Esophagus muscularis mucosa (tissue), 4 donors: ENCODE results near the gene TUFT1. TPM values are rescaled to one million over a fixed set of nuclear protein-coding genes. Genes with fewer than 3 reads are reported as not detected.

Experiments
- DNase-seq: peaks from one replicate; pipeline ENCODE4 v3.0.0-alpha.2; 2017; ENCODE audit errors: extremely low spot score
- H3K27ac ChIP-seq, 4 donors: fragments of 200-600 bp; sonication (generic); replicated peaks in 1 of 4; 1 replicate in 3 of 4; 2 replicates in 1 of 4; pipeline ENCODE4 v1.5.1; 2016 to 2019; ENCODE audit warnings: mild to moderate bottlenecking in 1 of 4
- H3K27me3 ChIP-seq, 4 donors: fragments of 200-600 bp; sonication (generic); one replicate each; pipeline versions ENCODE4 v1.5.1 to v1.6.0; 2016 to 2019
- H3K36me3 ChIP-seq, 4 donors: fragments of 200-600 bp; sonication (generic); one replicate each; pipeline ENCODE4 v1.5.1; 2016 to 2019
- H3K4me1 ChIP-seq, 4 donors: fragments of 200-600 bp; sonication (generic); one replicate each; pipeline ENCODE4 v1.5.1; 2016 to 2019
- H3K4me3 ChIP-seq, 4 donors: fragments of 200-600 bp; sonication (generic); 1 replicate in 2 of 4; 2 replicates in 2 of 4; pipeline ENCODE4 v1.5.1; 2016 to 2019; ENCODE audit warnings: mild to moderate bottlenecking in 4 of 4, moderate library complexity in 1 of 4
- H3K9me3 ChIP-seq, 4 donors: fragments of 200-600 bp; sonication (generic); 1 replicate in 3 of 4; 2 replicates in 1 of 4; pipeline ENCODE4 v1.5.1; 2016 to 2019
- CTCF ChIP-seq, 3 experiments: fragments of 200-600 bp in 2 of 3; fragments of 450-650 bp in 1 of 3; sonication (generic) in 2 of 3; IDR thresholded peaks; one replicate each; pipeline ENCODE4 v1.5.1; 2017 to 2019; ENCODE audit warnings: antibody characterized with exemption in 3 of 3, mild to moderate bottlenecking in 2 of 3, moderate library complexity in 1 of 3
- EP300 ChIP-seq: sonication (generic); formaldehyde crosslinking; IDR thresholded peaks from one replicate; pipeline ENCODE4 v1.6.1; 2017; ENCODE audit warnings: antibody characterized with exemption
- POLR2A ChIP-seq: fragments of 450-650 bp; IDR thresholded peaks from one replicate; pipeline ENCODE4 v1.6.1; 2017; ENCODE audit warnings: antibody characterized with exemption, moderate library complexity, mild to moderate bottlenecking, low read depth
- POLR2AphosphoS5 ChIP-seq, 2 donors: sonication (generic); formaldehyde crosslinking; IDR thresholded peaks; one replicate each; pipeline ENCODE4 v1.6.1; 2017; ENCODE audit warnings: antibody characterized with exemption in 2 of 2
- WGBS: methylation state at CpG from one replicate; pipeline ENCODE4 v1.1.5; 2018; 5-methylcytosine and 5-hydroxymethylcytosine counted together
- intact Hi-C: fragments of 100-400 bp; cut with DNase I; formaldehyde crosslinking; loops from one replicate; pipeline ENCODE4 v1.15.1; 2023
- total RNA-seq, 4 donors: library from RNA; depleted of rRNA; stranded (reverse); fragments of >200 nt; gene quantifications; one replicate each; pipeline versions ENCODE4 v1.1.0 to v1.2.1, GENCODE V29; 2016

The TUFT1 gene
- total RNA-seq, 4 donors from 2014 or later: 10.4 to 24.2 (median 15.9) TPM

- DNase-seq: no peak
- Histone ChIP-seq H3K9me3 (no peaks in the 10 kb centered on the region), H3K4me1 (peaks cover 12 to 68% (median 63%) of the 10 kb centered on the region in 4 donors), H3K27me3 (no peaks in the 10 kb centered on the region), H3K27ac (peak overlapping the region; percentile 96 to 99 (median 98)), H3K4me3 (peak overlapping the region; percentile 92 to 100 (median 94)), H3K36me3 (no peaks in the 10 kb centered on the region)
- WGBS: under 1% methylated on average over 23 of the region's 44 CpGs
- intact Hi-C loops: no loop called here
- no peak for TF ChIP-seq POLR2A
- TF ChIP-seq POLR2AphosphoS5 (IDR thresholded peaks at IDR 0.05): no peak
- no peak for TF ChIP-seq EP300
- TF ChIP-seq CTCF (IDR thresholded peaks at IDR 0.05): no peak
Measured at GRCh38 chr1:151612501-151613281, 72.6 kb downstream of the TUFT1 start.

- Histone ChIP-seq H3K9me3 (no peaks in the 10 kb centered on the region), H3K27ac (peak overlapping the region; percentile 96 to 99 (median 98)), H3K36me3 (no peaks in the 10 kb centered on the region), H3K4me1 (peaks cover 16 to 68% (median 65%) of the 10 kb centered on the region in 4 donors), H3K27me3 (no peaks in the 10 kb centered on the region), H3K4me3 (peak overlapping the region; percentile 92 to 100 (median 94))
- 25% methylated on average over 9 of the region's 9 CpGs for WGBS
- TF ChIP-seq CTCF (IDR thresholded peaks at IDR 0.05) (no peak), POLR2AphosphoS5 (IDR thresholded peaks at IDR 0.05) (peak; percentile 19 to 45)
- DNase-seq: no peak
- intact Hi-C loops: no loop called here
Measured at GRCh38 chr1:151613282-151613780, 73.2 kb downstream of the TUFT1 start.

GRCh38 chr1:151615711-151616504 lies 75.8 kb downstream of the TUFT1 start:
- TF ChIP-seq POLR2AphosphoS5 (IDR thresholded peaks at IDR 0.05) (no peak), EP300 (no peak), CTCF (IDR thresholded peaks at IDR 0.05) (no peak), POLR2A (no peak)
- Histone ChIP-seq H3K4me3 (no peak overlapping the region), H3K36me3 (no peaks in the 10 kb centered on the region), H3K4me1 (peaks cover 17 to 85% (median 85%) of the 10 kb centered on the region in 4 donors), H3K27me3 (no peaks in the 10 kb centered on the region), H3K27ac (peak overlapping the region; percentile 15 to 96 (median 52)), H3K9me3 (no peaks in the 10 kb centered on the region)
- DNase-seq: no peak
- intact Hi-C loops: no loop called here
- WGBS: 57% methylated on average over 4 of the region's 4 CpGs

GRCh38 chr1:151616505-151616849 lies 76.4 kb downstream of the TUFT1 start:
- no peaks in the 10 kb centered on the region for H3K9me3 ChIP-seq
- WGBS: 73% methylated on average over 3 of the region's 3 CpGs
- intact Hi-C loops: no loop called here
- no peak for DNase-seq
- no peaks in the 10 kb centered on the region for H3K27me3 ChIP-seq
- H3K27ac ChIP-seq: peak overlapping the region; percentile 18 to 96 (median 63)
- TF ChIP-seq POLR2A (no peak), POLR2AphosphoS5 (IDR thresholded peaks at IDR 0.05) (no peak), EP300 (no peak), CTCF (IDR thresholded peaks at IDR 0.05) (no peak)
- H3K36me3 ChIP-seq: no peaks in the 10 kb centered on the region
- peaks cover 23 to 87% (median 85%) of the 10 kb centered on the region in 4 donors for H3K4me1 ChIP-seq
- no peak overlapping the region for H3K4me3 ChIP-seq
